Bronchial epithelial cell (primary cell): ENCODE data around the gene CYP2W1. TPM values are rescaled to one million over a fixed set of nuclear protein-coding genes. Genes with fewer than 3 reads are reported as not detected.

Source experiments
- DNase-seq: peaks from one replicate; pipeline ENCODE4 v3.0.0-alpha.2; 2010; ENCODE audit warnings: low read depth
- FAIRE-seq: peaks from 2 replicates; lab custom pipeline; 2011; peaks lifted over from hg19 to GRCh38; lab: Jason Lieb, UNC
- H3K27me3 ChIP-seq: 2 replicates; pipeline ENCODE4 v1.5.1; 2011; ENCODE audit warnings: low read length; ENCODE audit not compliant: control insufficient read depth, insufficient read depth
- H3K36me3 ChIP-seq: 2 replicates; pipeline ENCODE4 v1.5.1; 2011; ENCODE audit warnings: low read length; ENCODE audit not compliant: control insufficient read depth, insufficient read depth
- H3K4me3 ChIP-seq: 2 replicates; pipeline ENCODE4 v1.5.1; 2011; ENCODE audit warnings: mild to moderate bottlenecking, low read depth, low read length, control low read depth
- total RNA-seq: library from RNA; depleted of rRNA; stranded (reverse); fragments of >200 nt; gene quantifications from 2 replicates; pipeline ENCODE4 v1.2.1, GENCODE V29; 2014
- TF ChIP-seq, protein P1 (sequence below): IDR thresholded peaks from 2 replicates; pipeline ENCODE4 v1.5.1; 2011; ENCODE audit warnings: mild to moderate bottlenecking, moderate library complexity, low read length, control low read depth, inconsistent platforms; ENCODE audit not compliant: insufficient read depth, severe bottlenecking

Gene CYP2W1
- total RNA-seq, 1 donor from 2014 or later = not detected

DNA sequence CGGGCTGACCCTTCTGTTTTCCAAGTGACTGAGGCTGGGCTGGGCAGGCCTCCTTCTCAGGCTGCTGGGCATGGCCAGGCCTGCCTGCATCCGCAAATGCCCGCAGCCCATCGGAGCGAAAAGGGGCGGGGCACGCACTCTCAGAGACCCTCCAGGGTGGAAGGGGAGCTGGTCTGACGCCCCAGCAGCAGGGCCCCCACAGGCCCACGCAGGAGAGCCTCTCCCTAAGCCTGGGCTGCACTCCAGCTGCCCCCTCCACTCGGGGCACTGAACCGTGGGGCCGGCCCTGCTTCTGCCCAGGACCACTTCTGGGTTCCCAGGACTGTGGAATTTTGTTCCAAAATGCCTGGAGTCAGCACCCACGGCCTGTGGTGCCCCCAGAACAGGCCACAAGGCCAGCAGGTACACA is 37.8 kb upstream of the CYP2W1 start:
- FAIRE-seq (no peak), DNase-seq (peak; percentile 39)
- Histone ChIP-seq H3K36me3 (no peaks in the 10 kb centered on the region), H3K4me3 (peak overlapping the region; percentile 9), H3K27me3 (no peaks in the 10 kb centered on the region)
- TF ChIP-seq, protein P1, sequence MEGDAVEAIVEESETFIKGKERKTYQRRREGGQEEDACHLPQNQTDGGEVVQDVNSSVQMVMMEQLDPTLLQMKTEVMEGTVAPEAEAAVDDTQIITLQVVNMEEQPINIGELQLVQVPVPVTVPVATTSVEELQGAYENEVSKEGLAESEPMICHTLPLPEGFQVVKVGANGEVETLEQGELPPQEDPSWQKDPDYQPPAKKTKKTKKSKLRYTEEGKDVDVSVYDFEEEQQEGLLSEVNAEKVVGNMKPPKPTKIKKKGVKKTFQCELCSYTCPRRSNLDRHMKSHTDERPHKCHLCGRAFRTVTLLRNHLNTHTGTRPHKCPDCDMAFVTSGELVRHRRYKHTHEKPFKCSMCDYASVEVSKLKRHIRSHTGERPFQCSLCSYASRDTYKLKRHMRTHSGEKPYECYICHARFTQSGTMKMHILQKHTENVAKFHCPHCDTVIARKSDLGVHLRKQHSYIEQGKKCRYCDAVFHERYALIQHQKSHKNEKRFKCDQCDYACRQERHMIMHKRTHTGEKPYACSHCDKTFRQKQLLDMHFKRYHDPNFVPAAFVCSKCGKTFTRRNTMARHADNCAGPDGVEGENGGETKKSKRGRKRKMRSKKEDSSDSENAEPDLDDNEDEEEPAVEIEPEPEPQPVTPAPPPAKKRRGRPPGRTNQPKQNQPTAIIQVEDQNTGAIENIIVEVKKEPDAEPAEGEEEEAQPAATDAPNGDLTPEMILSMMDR = no peak

GRCh38 chr7:945556-946255 is 37.3 kb upstream of the CYP2W1 start:
- FAIRE-seq = no peak
- Histone ChIP-seq H3K4me3 (peak overlapping the region; percentile 20), H3K27me3 (no peaks in the 10 kb centered on the region), H3K36me3 (no peaks in the 10 kb centered on the region)
- DNase-seq = peak; percentile 95
- TF ChIP-seq, protein P1 = no peak

DNA sequence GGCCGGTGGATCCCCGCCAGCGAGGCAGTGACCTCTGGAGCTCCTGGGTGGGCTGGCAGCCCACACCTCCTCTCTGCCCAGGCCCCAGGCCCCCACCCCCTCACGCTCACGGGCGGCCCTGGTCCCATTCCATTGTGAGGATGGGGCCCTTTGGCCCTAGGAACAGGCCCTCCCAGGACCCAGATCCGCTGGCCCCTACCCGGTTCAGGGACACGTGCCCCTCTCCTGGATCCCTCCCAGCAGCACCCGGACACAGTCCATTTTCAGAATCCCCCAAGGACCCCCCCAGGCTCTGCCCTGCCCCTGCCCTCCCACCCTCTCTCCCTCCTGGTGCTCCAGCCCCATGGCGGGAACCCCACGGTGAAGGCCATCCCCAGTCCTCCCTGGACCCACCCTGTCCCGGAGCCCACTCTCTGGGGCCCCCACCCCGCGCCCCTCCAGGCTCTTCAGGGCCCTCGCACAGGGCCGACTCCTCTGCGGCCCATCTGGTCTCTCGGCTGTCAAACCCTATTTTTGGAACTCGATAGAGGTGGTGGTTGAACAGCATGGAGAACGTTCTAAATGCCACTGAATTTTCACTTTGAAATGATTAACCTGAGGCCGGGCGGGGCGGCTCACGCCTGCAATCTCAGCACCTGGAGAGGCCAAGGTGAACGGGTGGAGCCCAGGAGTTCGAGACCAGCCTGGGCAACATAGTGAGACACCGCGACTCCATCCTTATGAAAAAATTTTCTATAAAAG is 36.6 kb upstream of the CYP2W1 start:
- Histone ChIP-seq H3K36me3 (no peaks in the 10 kb centered on the region), H3K4me3 (peak overlapping the region; percentile 20), H3K27me3 (no peaks in the 10 kb centered on the region)
- no peak for FAIRE-seq
- no peak for DNase-seq
- TF ChIP-seq, protein P1 = no peak

DNA sequence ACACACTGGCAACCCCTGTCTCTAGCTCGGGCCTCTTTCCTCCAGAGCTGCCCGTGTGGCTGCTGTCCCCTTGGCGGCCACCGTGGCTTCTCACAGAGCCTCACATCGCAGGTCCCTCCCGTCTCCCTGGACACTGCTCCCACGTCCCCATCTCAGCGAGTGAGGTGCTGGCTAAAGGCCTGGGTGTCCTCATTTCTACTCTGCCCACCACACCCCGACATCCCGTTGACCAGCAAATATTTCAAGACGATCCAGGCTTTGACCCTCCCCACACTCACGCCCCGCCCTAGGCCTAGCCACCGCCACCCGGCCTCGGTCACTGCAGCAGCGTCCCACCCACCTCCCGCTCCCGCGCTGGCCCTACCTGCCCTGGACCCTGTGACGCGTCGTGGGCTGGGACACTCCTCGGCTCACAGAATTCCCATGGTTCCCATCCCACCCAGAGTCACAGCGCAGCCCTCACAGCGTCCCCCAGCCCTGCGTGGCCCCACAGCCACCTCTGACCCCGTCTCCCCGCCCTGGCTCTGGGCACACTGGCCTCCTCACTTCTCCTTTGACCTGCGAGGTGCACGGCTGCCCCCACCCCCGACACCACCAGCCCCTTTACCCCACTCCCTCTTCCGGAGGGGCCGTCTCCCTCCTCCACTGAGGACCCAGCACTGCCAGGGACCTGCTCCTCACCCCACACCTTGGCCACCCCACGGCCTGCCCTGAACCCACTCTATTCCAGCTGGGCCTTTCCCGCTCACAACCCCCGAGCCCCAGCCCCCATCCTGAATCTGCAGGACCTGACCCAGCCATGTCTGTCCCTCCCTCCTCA is 35.4 kb upstream of the CYP2W1 start:
- no peak overlapping the region for H3K4me3 ChIP-seq
- H3K27me3 ChIP-seq = no peaks in the 10 kb centered on the region
- no peak for FAIRE-seq
- TF ChIP-seq, protein P1 = no peak
- H3K36me3 ChIP-seq = peaks cover 4% of the 10 kb centered on the region
- DNase-seq = no peak

DNA sequence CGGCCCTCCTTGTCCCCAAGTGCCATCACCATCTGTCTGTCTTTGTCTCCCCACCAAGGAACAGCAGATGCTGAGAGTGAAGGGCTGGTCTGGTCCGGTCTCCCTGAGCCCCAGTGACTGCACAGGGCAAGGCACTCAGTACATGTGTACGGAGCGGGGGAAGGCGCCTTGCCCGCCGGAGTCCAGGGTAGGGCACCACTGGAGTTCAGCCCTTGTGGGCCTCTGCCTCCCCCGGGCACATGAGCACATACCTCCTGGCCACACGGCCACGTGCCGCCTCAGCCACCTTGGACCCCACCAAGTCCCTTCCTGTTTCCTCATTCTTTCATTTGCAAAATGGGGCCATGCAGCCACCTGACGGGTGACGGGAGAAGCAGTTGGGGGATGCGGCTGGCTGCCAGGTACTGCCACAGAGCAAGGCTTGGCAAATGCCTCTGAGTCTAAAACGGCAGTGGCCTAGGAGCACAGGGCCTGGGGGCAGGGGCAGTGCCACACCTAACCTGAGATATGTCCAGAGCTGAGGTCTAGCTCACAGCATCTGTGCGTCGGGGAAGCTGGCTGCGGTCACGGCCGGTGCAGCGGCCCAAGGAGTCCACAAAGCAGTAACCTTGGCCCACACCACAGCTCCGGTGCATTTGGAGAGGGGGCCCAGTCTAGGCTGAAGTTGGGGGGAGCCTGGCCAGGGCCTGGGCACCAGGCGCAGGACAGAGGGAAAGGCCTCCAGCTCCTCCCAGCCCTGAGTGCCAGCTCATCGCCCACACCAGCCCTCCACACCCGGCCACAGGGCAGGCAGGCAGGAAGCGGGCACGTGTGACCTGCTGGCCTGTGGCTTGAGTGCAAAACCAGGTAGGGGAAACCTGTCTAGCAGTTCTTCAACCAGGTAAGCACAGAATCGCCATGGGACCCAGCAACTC is 33.7 kb upstream of the CYP2W1 start:
- no peak for DNase-seq
- TF ChIP-seq, protein P1 = no peak
- Histone ChIP-seq H3K36me3 (peaks cover 4% of the 10 kb centered on the region), H3K4me3 (no peak overlapping the region), H3K27me3 (no peaks in the 10 kb centered on the region)
- no peak for FAIRE-seq
